GM12875 (cell line): ENCODE results near the gene NECTIN1.

ENCODE experiments used
- H3K4me3 ChIP-seq: one replicate; pipeline ENCODE4 v1.5.1; 2011; ENCODE audit warnings: low read depth, low read length, control low read depth
- CTCF ChIP-seq: IDR thresholded peaks from 2 replicates; pipeline ENCODE4 v1.5.1; 2011; ENCODE audit warnings: low read depth, mild to moderate bottlenecking, control low read depth, inconsistent platforms, low read length, moderate library complexity, borderline replicate concordance; ENCODE audit not compliant: insufficient read depth

Gene NECTIN1

GRCh38 chr11:119691020-119691666 is 37.9 kb downstream of the NECTIN1 start:
- no peak overlapping the region for H3K4me3 ChIP-seq
- TF ChIP-seq CTCF, result peak; percentile 54

GRCh38 chr11:119689302-119689701 is 39.7 kb downstream of the NECTIN1 start:
- H3K4me3 ChIP-seq, result no peak overlapping the region
- TF ChIP-seq CTCF, result no peak

- no peak overlapping the region for H3K4me3 ChIP-seq
- TF ChIP-seq CTCF, result no peak
Measured at GRCh38 chr11:119688356-119688755, 40.6 kb downstream of the NECTIN1 start.

- no peak for TF ChIP-seq CTCF
- no peak overlapping the region for H3K4me3 ChIP-seq
Measured at GRCh38 chr11:119687373-119688046, 41.5 kb downstream of the NECTIN1 start.

GRCh38 chr11:119686177-119686882 is 42.7 kb downstream of the NECTIN1 start:
- no peak overlapping the region for H3K4me3 ChIP-seq
- TF ChIP-seq CTCF, result no peak

- no peak for TF ChIP-seq CTCF
- H3K4me3 ChIP-seq, result no peak overlapping the region
Measured at GRCh38 chr11:119685111-119685746, 43.8 kb downstream of the NECTIN1 start.
